K562 (cell line): ENCODE data around the gene FETUB. TPM values are rescaled to one million over a fixed set of nuclear protein-coding genes. Genes with fewer than 3 reads are reported as not detected.

ENCODE experiments used
- ATAC-seq: fragments of 200-7000 bp; cut with Tn5 transposase; 3 replicates; pipeline ENCODE4 v1.9.1; 2020; ENCODE audit warnings: moderate library complexity
- BruUV-seq: library from RNA; stranded (reverse); fragments of 400-500 nt; replicated peaks from 2 replicates; lab custom pipeline; 2021; lab: Mats Ljungman, UMichigan
- CTCF ChIA-PET: fragments of 300-600 bp; formaldehyde crosslinking; extraction: SDS; loops from one replicate; lab custom pipeline; 2021; ENCODE audit warnings: low intra/inter-chr PET ratio; lab: Yijun Ruan, JAX
- POLR2A ChIA-PET: fragments of 300-600, 350-650 bp; sonication (Branson Sonifier 250); formaldehyde crosslinking; extraction: SDS; loops from one replicate; lab custom pipeline; 2021; ENCODE audit warnings: antibody characterized with exemption, inconsistent platforms; lab: Yijun Ruan, JAX
- DNase-seq, 4 experiments: peaks; one replicate each; pipeline versions ENCODE4 v3.0.0 to v3.0.0-alpha.2; 2011 to 2018; ENCODE audit warnings: low spot score in 3 of 4, mixed read lengths in 3 of 4; ENCODE audit errors: extremely low read depth in 1 of 4
- FAIRE-seq: peaks from 2 replicates; lab custom pipeline; 2011; peaks lifted over from hg19 to GRCh38; lab: Jason Lieb, UNC
- H2AFZ ChIP-seq: 2 replicates; pipeline ENCODE4 v1.6.0; 2011; ENCODE audit warnings: low read depth, low read length, control low read depth, inconsistent platforms
- H3K27ac ChIP-seq: fragments of 200-600 bp; 3 replicates; pipeline ENCODE4 v1.8.0; 2011; ENCODE audit warnings: low read depth, mild to moderate bottlenecking, control low read depth, inconsistent platforms, low read length, moderate library complexity, mixed read lengths; ENCODE audit errors: extremely low read depth
- H3K27me3 ChIP-seq, 2 experiments: fragments of 300-600 bp in 1 of 2; 2 replicates in 1 of 2; 3 replicates in 1 of 2; pipeline versions ENCODE4 v1.6.0 to v1.8.0; 2011; ENCODE audit warnings: inconsistent platforms in 2 of 2, low read length in 2 of 2, mild to moderate bottlenecking in 1 of 2, mixed read lengths in 1 of 2, moderate library complexity in 1 of 2; ENCODE audit not compliant: control insufficient read depth in 2 of 2, insufficient read depth in 2 of 2
- H3K36me3 ChIP-seq: fragments of 300-600 bp; 3 replicates; pipeline ENCODE4 v1.8.0; 2011; ENCODE audit warnings: mild to moderate bottlenecking, low read length, inconsistent platforms; ENCODE audit not compliant: control insufficient read depth, insufficient read depth
- H3K4me1 ChIP-seq, 2 experiments: fragments of 200-600 bp in 1 of 2; replicated peaks in 1 of 2; 2 replicates in 1 of 2; 3 replicates in 1 of 2; pipeline versions ENCODE4 v1.5.1 to v1.8.0; 2011; ENCODE audit warnings: inconsistent platforms in 2 of 2, low read length in 2 of 2, mild to moderate bottlenecking in 1 of 2, mixed read lengths in 1 of 2, moderate library complexity in 1 of 2; ENCODE audit not compliant: control insufficient read depth in 2 of 2, insufficient read depth in 2 of 2
- H3K4me2 ChIP-seq: 2 replicates; pipeline ENCODE4 v1.6.1; 2011; ENCODE audit warnings: low read length, control low read depth, inconsistent platforms, mixed read lengths; ENCODE audit not compliant: insufficient read depth
- H3K4me3 ChIP-seq: fragments of 200-600 bp; sonication (generic), shearing (Covaris generic); 2 replicates; pipeline ENCODE4 v1.5.1; 2016; ENCODE audit warnings: control low read depth, inconsistent platforms
- H3K79me2 ChIP-seq: fragments of 200-600 bp; 3 replicates; pipeline ENCODE4 v1.8.0; 2011; ENCODE audit warnings: low read length, inconsistent platforms; ENCODE audit not compliant: control insufficient read depth, insufficient read depth
- H3K9ac ChIP-seq, 2 experiments: 2 replicates each; pipeline versions ENCODE4 v1.6.0 to v1.6.1; 2011; ENCODE audit warnings: low read depth in 2 of 2, low read length in 2 of 2, control low read depth in 1 of 2, inconsistent platforms in 1 of 2, mild to moderate bottlenecking in 1 of 2, mixed read lengths in 1 of 2; ENCODE audit not compliant: insufficient read depth in 1 of 2
- H3K9me1 ChIP-seq: one replicate; pipeline ENCODE4 v1.6.0; 2011; ENCODE audit warnings: inconsistent platforms, mild to moderate bottlenecking, low read length, moderate library complexity; ENCODE audit not compliant: control insufficient read depth, insufficient read depth
- H3K9me3 ChIP-seq: replicated peaks from 2 replicates; pipeline ENCODE4 v1.5.1; 2011; ENCODE audit warnings: low read depth, low read length, inconsistent platforms; ENCODE audit not compliant: control insufficient read depth, insufficient read depth
- H4K20me1 ChIP-seq: replicated peaks from 2 replicates; pipeline ENCODE4 v1.6.1; 2011; ENCODE audit warnings: low read length, inconsistent platforms, mixed read lengths; ENCODE audit not compliant: control insufficient read depth, insufficient read depth
- HCFC1 ChIP-seq: IDR thresholded peaks from 2 replicates; pipeline ENCODE4 v1.6.1; 2012; ENCODE audit warnings: low read depth, low read length, improper control_type of control experiment
- HDAC6 ChIP-seq: IDR thresholded peaks from 2 replicates; pipeline ENCODE4 v1.6.1; 2012; ENCODE audit warnings: low read depth, mild to moderate bottlenecking, control low read depth, inconsistent platforms, low read length, moderate library complexity
- STAG1 ChIP-seq: sonication (generic); formaldehyde crosslinking; IDR thresholded peaks from 2 replicates; pipeline ENCODE4 v1.5.0; 2020; ENCODE audit warnings: missing genetic modification reagents, borderline replicate concordance
- WGBS: fragments of 100-300 bp; shearing (Covaris generic); methylation state at CpG from one replicate; pipeline ENCODE4 v1.1.6; 2016; ENCODE audit warnings: low coverage, mixed read lengths; ENCODE audit not compliant: insufficient coverage; ENCODE audit errors: missing lambda C conversion rate; 5-methylcytosine and 5-hydroxymethylcytosine counted together
- in situ Hi-C: fragments of 300-500 bp; cut with MboI; formaldehyde crosslinking; loops from 4 replicates; pipeline ENCODE4 v1.15.0; 2018; ENCODE audit warnings: inconsistent platforms, mixed read lengths
- intact Hi-C: fragments of 100-400 bp; cut with micrococcal nuclease; formaldehyde crosslinking; loops from 2 replicates; pipeline ENCODE4 v1.14.2; 2022
- polyA plus RNA-seq, 8 experiments: library from polyadenylated mRNA; depleted of rRNA in 4 of 8; stranded (reverse) in 5 of 8; unstranded in 3 of 8; fragments of >200 nt; fragmentation: Nextera tagmentation in 2 of 8; fragmentation: Illumina TruSeq in 1 of 8; extraction: Ambion mirVana in 2 of 8; extraction: Trizol in 1 of 8; gene quantifications; 2 replicates each; pipeline versions ENCODE4 v1.2.1 to v1.2.3, GENCODE V29; 2011 to 2014; ENCODE audit warnings: inconsistent platforms in 1 of 8, missing spikeins in 1 of 8
- total RNA-seq, 7 experiments: library from RNA; depleted of rRNA in 6 of 7; stranded (reverse); fragments of >200 nt in 6 of 7; fragmentation: Illumina TruSeq in 2 of 7; extraction: Trizol in 2 of 7; gene quantifications; 2 replicates each; pipeline versions ENCODE4 v1.2.1 to v1.2.3, GENCODE V29; 2011 to 2021; ENCODE audit warnings: low replicate concordance in 1 of 7
- TF ChIP-seq, protein P1 (sequence below): fragments of 150-350 bp; IDR thresholded peaks from 2 replicates; pipeline ENCODE4 v1.6.1; 2014; ENCODE audit warnings: low read depth, mild to moderate bottlenecking, low read length, borderline replicate concordance
- TF ChIP-seq, protein P2 (sequence below): sonication (generic); formaldehyde crosslinking; IDR thresholded peaks from 2 replicates; pipeline ENCODE4 v1.8.0; 2022; ENCODE audit warnings: missing genetic modification reagents, mild to moderate bottlenecking, moderate library complexity, borderline replicate concordance
- TF ChIP-seq, protein P3 (sequence below): sonication (generic); formaldehyde crosslinking; IDR thresholded peaks from 2 replicates; pipeline ENCODE4 v1.5.0; 2020; ENCODE audit warnings: missing genetic modification reagents

FETUB gene
- total and polyA plus RNA-seq, 9 of the 15 experiments (the other 6 are each of a cell fraction or from before 2014, with no cell fraction given), result not detected

DNA sequence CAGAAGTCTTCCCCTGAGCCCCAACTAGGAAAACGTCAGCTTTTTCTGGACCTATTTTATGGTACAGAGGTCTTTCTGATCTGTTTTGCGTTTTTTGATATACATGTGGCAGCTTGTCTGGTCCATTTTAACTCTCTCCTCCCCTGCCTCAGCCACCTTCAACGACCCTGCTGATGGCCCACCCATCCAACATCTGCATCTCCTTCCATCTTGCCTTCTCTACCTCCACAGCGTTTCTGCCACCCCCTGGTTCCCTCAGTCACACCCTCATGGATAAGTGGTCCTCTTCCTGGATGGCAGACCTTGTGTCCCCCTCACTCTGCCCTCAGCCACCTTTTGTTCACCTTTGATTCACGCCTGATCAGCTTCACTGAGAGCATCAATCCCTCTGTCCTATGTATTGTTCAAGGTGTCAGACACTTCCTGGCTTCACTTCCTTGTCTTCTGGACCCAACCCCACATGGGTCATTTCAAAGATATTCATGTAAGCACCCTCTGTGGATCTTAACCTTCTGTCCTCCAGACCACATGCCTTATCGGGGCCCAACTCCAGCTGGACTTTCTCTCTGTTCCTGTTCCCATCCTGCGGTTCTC is 13.8 kb upstream of the FETUB start (continued):
- TF ChIP-seq, protein P1, sequence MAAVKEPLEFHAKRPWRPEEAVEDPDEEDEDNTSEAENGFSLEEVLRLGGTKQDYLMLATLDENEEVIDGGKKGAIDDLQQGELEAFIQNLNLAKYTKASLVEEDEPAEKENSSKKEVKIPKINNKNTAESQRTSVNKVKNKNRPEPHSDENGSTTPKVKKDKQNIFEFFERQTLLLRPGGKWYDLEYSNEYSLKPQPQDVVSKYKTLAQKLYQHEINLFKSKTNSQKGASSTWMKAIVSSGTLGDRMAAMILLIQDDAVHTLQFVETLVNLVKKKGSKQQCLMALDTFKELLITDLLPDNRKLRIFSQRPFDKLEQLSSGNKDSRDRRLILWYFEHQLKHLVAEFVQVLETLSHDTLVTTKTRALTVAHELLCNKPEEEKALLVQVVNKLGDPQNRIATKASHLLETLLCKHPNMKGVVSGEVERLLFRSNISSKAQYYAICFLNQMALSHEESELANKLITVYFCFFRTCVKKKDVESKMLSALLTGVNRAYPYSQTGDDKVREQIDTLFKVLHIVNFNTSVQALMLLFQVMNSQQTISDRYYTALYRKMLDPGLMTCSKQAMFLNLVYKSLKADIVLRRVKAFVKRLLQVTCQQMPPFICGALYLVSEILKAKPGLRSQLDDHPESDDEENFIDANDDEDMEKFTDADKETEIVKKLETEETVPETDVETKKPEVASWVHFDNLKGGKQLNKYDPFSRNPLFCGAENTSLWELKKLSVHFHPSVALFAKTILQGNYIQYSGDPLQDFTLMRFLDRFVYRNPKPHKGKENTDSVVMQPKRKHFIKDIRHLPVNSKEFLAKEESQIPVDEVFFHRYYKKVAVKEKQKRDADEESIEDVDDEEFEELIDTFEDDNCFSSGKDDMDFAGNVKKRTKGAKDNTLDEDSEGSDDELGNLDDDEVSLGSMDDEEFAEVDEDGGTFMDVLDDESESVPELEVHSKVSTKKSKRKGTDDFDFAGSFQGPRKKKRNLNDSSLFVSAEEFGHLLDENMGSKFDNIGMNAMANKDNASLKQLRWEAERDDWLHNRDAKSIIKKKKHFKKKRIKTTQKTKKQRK, result no peak
- TF ChIP-seq, protein P2, sequence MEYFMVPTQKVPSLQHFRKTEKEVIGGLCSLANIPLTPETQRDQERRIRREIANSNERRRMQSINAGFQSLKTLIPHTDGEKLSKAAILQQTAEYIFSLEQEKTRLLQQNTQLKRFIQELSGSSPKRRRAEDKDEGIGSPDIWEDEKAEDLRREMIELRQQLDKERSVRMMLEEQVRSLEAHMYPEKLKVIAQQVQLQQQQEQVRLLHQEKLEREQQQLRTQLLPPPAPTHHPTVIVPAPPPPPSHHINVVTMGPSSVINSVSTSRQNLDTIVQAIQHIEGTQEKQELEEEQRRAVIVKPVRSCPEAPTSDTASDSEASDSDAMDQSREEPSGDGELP (CRISPR knock-in tag), result peak; percentile 81
- no peak for TF ChIP-seq HDAC6

DNA sequence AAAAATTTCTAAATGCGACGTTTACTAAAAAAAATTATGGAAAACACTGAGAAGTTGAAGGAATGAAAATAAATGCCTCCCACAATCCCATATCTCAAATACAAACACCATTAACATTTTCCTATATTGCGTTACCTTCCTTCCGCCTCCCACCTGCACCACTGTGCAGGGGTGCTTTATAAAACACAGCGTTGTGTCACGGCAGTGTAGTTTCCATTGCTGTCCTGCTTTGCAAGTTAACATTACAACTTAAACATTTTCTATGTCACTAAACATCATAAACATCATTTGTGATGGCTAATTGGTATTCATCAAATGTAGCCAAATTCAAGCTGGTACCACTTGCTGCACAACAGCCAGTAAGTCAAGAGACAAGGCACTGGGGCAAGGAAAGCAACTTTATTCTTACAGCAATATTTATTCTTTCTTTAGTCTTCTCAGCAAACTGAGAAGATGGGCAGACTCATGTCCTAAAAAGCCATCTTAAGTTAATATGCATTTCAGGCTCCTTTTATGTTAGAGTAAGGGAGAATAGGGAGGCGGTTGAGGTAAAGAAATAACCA is 12.3 kb upstream of the FETUB start:
- H3K27ac ChIP-seq, result no peak overlapping the region
- TF ChIP-seq STAG1 (CRISPR knock-in tag) (no peak), HCFC1 (no peak)
- TF ChIP-seq, protein P3, sequence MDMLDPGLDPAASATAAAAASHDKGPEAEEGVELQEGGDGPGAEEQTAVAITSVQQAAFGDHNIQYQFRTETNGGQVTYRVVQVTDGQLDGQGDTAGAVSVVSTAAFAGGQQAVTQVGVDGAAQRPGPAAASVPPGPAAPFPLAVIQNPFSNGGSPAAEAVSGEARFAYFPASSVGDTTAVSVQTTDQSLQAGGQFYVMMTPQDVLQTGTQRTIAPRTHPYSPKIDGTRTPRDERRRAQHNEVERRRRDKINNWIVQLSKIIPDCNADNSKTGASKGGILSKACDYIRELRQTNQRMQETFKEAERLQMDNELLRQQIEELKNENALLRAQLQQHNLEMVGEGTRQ (CRISPR knock-in tag), result no peak
- TF ChIP-seq, all 486 proteins: peak for 0
- H3K9ac ChIP-seq, result no peak overlapping the region
- no peak overlapping the region for H3K4me3 ChIP-seq
- FAIRE-seq (no peak), DNase-seq (no peak), ATAC-seq (no peak)
- CTCF ChIA-PET, result no interaction called here
- peaks cover 3 to 4% of the 10 kb centered on the region in 2 experiments; a peak in 3 of 5 replicates for H3K4me1 ChIP-seq
- H4K20me1 ChIP-seq, result no peaks in the 10 kb centered on the region
- H3K27me3 ChIP-seq, result peaks cover 2 to 22% of the 10 kb centered on the region in 2 experiments; a peak in 3 of 5 replicates
- H2AFZ ChIP-seq, result no peak overlapping the region
- no TSS peak for BruUV-seq
- H3K9me3 ChIP-seq, result no peaks in the 10 kb centered on the region
- H3K36me3 ChIP-seq, result no peaks in the 10 kb centered on the region
- 77% methylated on average over 7 of the region's 7 CpGs for WGBS
- H3K4me2 ChIP-seq, result no peak overlapping the region
- POLR2A ChIA-PET, result no interaction called here
- no peaks in the 10 kb centered on the region for H3K79me2 ChIP-seq
- in situ Hi-C loops, result no loop called here
- H3K9me1 ChIP-seq, result no peaks in the 10 kb centered on the region
- intact Hi-C loops, result no loop called here
